SK-N-SH (cell line): ENCODE data around the gene COL4A6. TPM values are rescaled to one million over a fixed set of nuclear protein-coding genes. Genes with fewer than 3 reads are reported as not detected.

Experiments used
- CTCF ChIA-PET: fragments of 300-600, 350-600 bp; formaldehyde crosslinking; extraction: SDS; loops from one replicate; lab custom pipeline; 2021; lab: Yijun Ruan, JAX
- POLR2A ChIA-PET: fragments of 350-600 bp; sonication (Branson Sonifier 250); formaldehyde crosslinking; extraction: SDS; loops from one replicate; lab custom pipeline; 2020; ENCODE audit warnings: antibody characterized with exemption, inconsistent platforms; lab: Yijun Ruan, JAX
- DNase-seq: peaks from one replicate; pipeline ENCODE4 v3.0.0; 2012
- H2AFZ ChIP-seq: fragments of 200-600 bp; sonication (generic); 2 replicates; pipeline ENCODE4 v1.8.1; 2016; ENCODE audit warnings: antibody characterized with exemption, mild to moderate bottlenecking, low read depth
- H3F3A ChIP-seq: fragments of 200-600 bp; sonication (generic); replicated peaks from 2 replicates; pipeline ENCODE3; 2016; ENCODE audit warnings: antibody characterized with exemption, mild to moderate bottlenecking; ENCODE audit not compliant: insufficient read depth
- H3K27ac ChIP-seq, 2 experiments: fragments of 200-500 bp in 1 of 2; fragments of 200-600 bp in 1 of 2; sonication (Bioruptor generic) in 1 of 2; sonication (generic), shearing (Covaris generic) in 1 of 2; 2 replicates each; pipeline versions ENCODE4 v1.5.1 to v1.6.1; 2014 to 2016; ENCODE audit warnings: low read depth in 2 of 2, inconsistent platforms in 1 of 2, low read length in 1 of 2, mild to moderate bottlenecking in 1 of 2, mixed read lengths in 1 of 2
- H3K27me3 ChIP-seq: fragments of 200-600 bp; sonication (generic), shearing (Covaris generic); 2 replicates; pipeline ENCODE4 v1.6.1; 2016; ENCODE audit warnings: mixed run types; ENCODE audit not compliant: insufficient read depth
- H3K36me3 ChIP-seq, 2 experiments: fragments of 200-500 bp in 1 of 2; fragments of 200-600 bp in 1 of 2; sonication (Bioruptor generic) in 1 of 2; sonication (generic) in 1 of 2; replicated peaks in 1 of 2; 2 replicates each; pipeline versions ENCODE3 to v1.5.1; 2014 to 2016; ENCODE audit warnings: low read length in 1 of 2, mild to moderate bottlenecking in 1 of 2; ENCODE audit not compliant: insufficient read depth in 2 of 2, control insufficient read depth in 1 of 2
- H3K4me1 ChIP-seq, 2 experiments: fragments of 200-500 bp in 1 of 2; fragments of 200-600 bp in 1 of 2; sonication (Bioruptor generic) in 1 of 2; sonication (generic), shearing (Covaris generic) in 1 of 2; 2 replicates each; pipeline versions ENCODE4 v1.5.1 to v1.6.1; 2014 to 2016; ENCODE audit warnings: low read depth in 1 of 2, low read length in 1 of 2, mixed run types in 1 of 2; ENCODE audit not compliant: insufficient read depth in 2 of 2, control insufficient read depth in 1 of 2
- H3K4me2 ChIP-seq: fragments of 200-600 bp; sonication (generic), shearing (Covaris generic); 2 replicates; pipeline ENCODE4 v1.6.1; 2017; ENCODE audit warnings: mixed run types
- H3K4me3 ChIP-seq, 2 experiments: fragments of 200-500 bp in 1 of 2; fragments of 200-600 bp in 1 of 2; sonication (Bioruptor generic) in 1 of 2; sonication (generic), shearing (Covaris generic) in 1 of 2; 2 replicates each; pipeline versions ENCODE4 v1.5.1 to v1.8.1; 2014 to 2016; ENCODE audit warnings: low read depth in 2 of 2, inconsistent platforms in 1 of 2, low read length in 1 of 2, mild to moderate bottlenecking in 1 of 2, mixed read lengths in 1 of 2, moderate library complexity in 1 of 2
- H3K79me2 ChIP-seq: fragments of 200-600 bp; sonication (generic); 2 replicates; pipeline ENCODE4 v1.8.1; 2017; ENCODE audit warnings: mild to moderate bottlenecking; ENCODE audit not compliant: insufficient read depth
- H3K9ac ChIP-seq: fragments of 200-600 bp; sonication (generic); 2 replicates; pipeline ENCODE4 v1.6.1; 2017; ENCODE audit warnings: mixed run types
- H3K9me2 ChIP-seq: fragments of 200-600 bp; sonication (generic); 2 replicates; pipeline ENCODE4 v1.6.1; 2017; ENCODE audit warnings: mixed run types
- H3K9me3 ChIP-seq: fragments of 200-600 bp; sonication (generic); 2 replicates; pipeline ENCODE4 v1.6.1; 2017; ENCODE audit warnings: mixed run types, mild to moderate bottlenecking, moderate library complexity
- H4K20me1 ChIP-seq: fragments of 200-600 bp; sonication (generic); 2 replicates; pipeline ENCODE4 v1.6.1; 2017; ENCODE audit warnings: mild to moderate bottlenecking, mixed run types; ENCODE audit not compliant: insufficient read depth
- ELF1 ChIP-seq: IDR thresholded peaks from 2 replicates; pipeline ENCODE4 v1.4.0; 2012
- EP300 ChIP-seq, 2 experiments: IDR thresholded peaks; 2 replicates each; pipeline versions ENCODE4 v1.4.0 to v1.6.1; 2012; ENCODE audit warnings: borderline replicate concordance in 1 of 2, low read depth in 1 of 2, low read length in 1 of 2
- FOXJ3 ChIP-seq: sonication (generic); formaldehyde crosslinking; IDR thresholded peaks from 2 replicates; pipeline ENCODE4 v1.5.1; 2020; ENCODE audit warnings: mild to moderate bottlenecking, missing genetic modification reagents
- GATA2 ChIP-seq: sonication (generic); formaldehyde crosslinking; IDR thresholded peaks from 2 replicates; pipeline ENCODE4 v1.5.0; 2020; ENCODE audit warnings: mild to moderate bottlenecking, missing genetic modification reagents
- NRF1 ChIP-seq: IDR thresholded peaks from 2 replicates; pipeline ENCODE4 v1.6.1; 2012; ENCODE audit warnings: low read depth, mild to moderate bottlenecking, low read length
- RCOR1 ChIP-seq: fragments of 150-350 bp; IDR thresholded peaks from 2 replicates; pipeline ENCODE4 v1.6.1; 2017; ENCODE audit warnings: antibody characterized with exemption, low read length
- REST ChIP-seq: IDR thresholded peaks from 2 replicates; pipeline ENCODE4 v1.6.1; 2012; ENCODE audit warnings: mild to moderate bottlenecking, low read depth, low read length, moderate library complexity
- YY1 ChIP-seq: IDR thresholded peaks from 2 replicates; pipeline ENCODE4 v1.4.0; 2012; ENCODE audit warnings: low read depth, mild to moderate bottlenecking
- WGBS: methylation state at CpG from one replicate; pipeline ENCODE4 v1.1.6; 2017; ENCODE audit warnings: low lambda C conversion rate; 5-methylcytosine and 5-hydroxymethylcytosine counted together
- polyA plus RNA-seq, 3 experiments: library from polyadenylated mRNA; depleted of rRNA; stranded (reverse); fragments of >200 nt; gene quantifications; 2 replicates each; pipeline ENCODE4 v1.2.3, GENCODE V29; 2012
- TF ChIP-seq, protein P1 (sequence below): fragments of 150-350 bp; IDR thresholded peaks from 2 replicates; pipeline ENCODE4 v1.6.1; 2017; ENCODE audit warnings: antibody characterized with exemption, low read length, low read depth, borderline replicate concordance
- TF ChIP-seq, protein P2 (sequence below): fragments of 150-350 bp; IDR thresholded peaks from 2 replicates; pipeline ENCODE4 v1.6.1; 2016; ENCODE audit warnings: mild to moderate bottlenecking, low read depth, low read length

COL4A6 gene
- polyA plus RNA-seq, 1 of the 3 experiments (the other 2 are of a cell fraction): not detected

- WGBS: 6% methylated on average over 4 of the region's 4 CpGs
- H3K9ac ChIP-seq: no peak overlapping the region
- H3K4me3 ChIP-seq: no peak overlapping the region
- H3K4me1 ChIP-seq: no peaks in the 10 kb centered on the region
- H3K9me3 ChIP-seq: no peaks in the 10 kb centered on the region
- H3K27ac ChIP-seq: no peak overlapping the region
- ChIA-PET CTCF (no interaction called here), POLR2A (no interaction called here)
- no peaks in the 10 kb centered on the region for H3F3A ChIP-seq
- H3K36me3 ChIP-seq: no peaks in the 10 kb centered on the region
- no peak overlapping the region for H3K4me2 ChIP-seq
- no peak for TF ChIP-seq EP300 (IDR thresholded peaks at IDR 0.05; ENCODE audit: borderline replicate concordance in 1 of 2, low read depth in 1 of 2, low read length in 1 of 2)
- no peak for TF ChIP-seq FOXJ3 (CRISPR knock-in tag)
- TF ChIP-seq, protein P1, sequence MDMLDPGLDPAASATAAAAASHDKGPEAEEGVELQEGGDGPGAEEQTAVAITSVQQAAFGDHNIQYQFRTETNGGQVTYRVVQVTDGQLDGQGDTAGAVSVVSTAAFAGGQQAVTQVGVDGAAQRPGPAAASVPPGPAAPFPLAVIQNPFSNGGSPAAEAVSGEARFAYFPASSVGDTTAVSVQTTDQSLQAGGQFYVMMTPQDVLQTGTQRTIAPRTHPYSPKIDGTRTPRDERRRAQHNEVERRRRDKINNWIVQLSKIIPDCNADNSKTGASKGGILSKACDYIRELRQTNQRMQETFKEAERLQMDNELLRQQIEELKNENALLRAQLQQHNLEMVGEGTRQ: no peak
- TF ChIP-seq GATA2 (CRISPR knock-in tag): no peak
- TF ChIP-seq, protein P2, sequence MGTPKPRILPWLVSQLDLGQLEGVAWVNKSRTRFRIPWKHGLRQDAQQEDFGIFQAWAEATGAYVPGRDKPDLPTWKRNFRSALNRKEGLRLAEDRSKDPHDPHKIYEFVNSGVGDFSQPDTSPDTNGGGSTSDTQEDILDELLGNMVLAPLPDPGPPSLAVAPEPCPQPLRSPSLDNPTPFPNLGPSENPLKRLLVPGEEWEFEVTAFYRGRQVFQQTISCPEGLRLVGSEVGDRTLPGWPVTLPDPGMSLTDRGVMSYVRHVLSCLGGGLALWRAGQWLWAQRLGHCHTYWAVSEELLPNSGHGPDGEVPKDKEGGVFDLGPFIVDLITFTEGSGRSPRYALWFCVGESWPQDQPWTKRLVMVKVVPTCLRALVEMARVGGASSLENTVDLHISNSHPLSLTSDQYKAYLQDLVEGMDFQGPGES: no peak
- no peak for TF ChIP-seq YY1
- TF ChIP-seq REST: no peak
- H3K9me2 ChIP-seq: no peaks in the 10 kb centered on the region
- H3K27me3 ChIP-seq: no peaks in the 10 kb centered on the region
- no peaks in the 10 kb centered on the region for H3K79me2 ChIP-seq
- no peak overlapping the region for H2AFZ ChIP-seq
- no peaks in the 10 kb centered on the region for H4K20me1 ChIP-seq
- no peak for DNase-seq
Measured at GRCh38 chrX:108275732-108276131, 162.5 kb downstream of the COL4A6 start.

DNA sequence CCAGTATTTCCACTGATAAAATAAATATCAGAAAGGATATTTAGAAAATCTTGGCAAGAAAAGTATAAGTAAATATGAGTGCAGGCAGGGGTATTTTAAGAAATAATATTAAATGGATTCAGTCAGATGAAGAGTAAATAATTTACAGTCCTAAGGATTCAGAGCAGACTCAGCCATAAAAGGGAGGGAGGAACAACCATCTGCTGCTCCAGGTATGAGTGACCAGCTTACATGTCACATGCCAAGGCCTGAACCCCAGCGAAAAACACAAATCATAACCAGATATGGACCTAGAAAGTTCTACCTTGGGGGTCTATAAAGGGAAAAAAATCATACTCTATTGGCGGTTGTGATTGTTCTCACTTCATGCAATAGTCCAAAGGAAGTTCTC lies 166.8 kb downstream of the COL4A6 start:
- Histone ChIP-seq H3K27me3 (peaks cover 6% of the 10 kb centered on the region; the same call in 1 of the 2 replicates), H3K9me3 (no peaks in the 10 kb centered on the region), H3F3A (no peaks in the 10 kb centered on the region), H3K4me1 (no peaks in the 10 kb centered on the region), H3K4me2 (no peak overlapping the region), H3K9ac (no peak overlapping the region), H3K9me2 (no peaks in the 10 kb centered on the region), H3K36me3 (no peaks in the 10 kb centered on the region), H3K27ac (no peak overlapping the region), H3K4me3 (no peak overlapping the region), H4K20me1 (no peaks in the 10 kb centered on the region), H2AFZ (no peak overlapping the region), H3K79me2 (no peaks in the 10 kb centered on the region)
- WGBS: 20% methylated on average over 2 of the region's 2 CpGs
- no peak for TF ChIP-seq YY1
- no peak for TF ChIP-seq ELF1
- no peak for TF ChIP-seq RCOR1
- TF ChIP-seq NRF1: no peak
- DNase-seq: no peak
- CTCF ChIA-PET: no interaction called here
- POLR2A ChIA-PET: no interaction called here
